Activated naive CD8-positive, alpha-beta T cell treated with anti-CD3 and anti-CD28 coated beads for 36 hours (primary cell): ENCODE data around the gene HMCN2. TPM values are rescaled to one million over a fixed set of nuclear protein-coding genes. Genes with fewer than 3 reads are reported as not detected.

Experiments used
- DNase-seq: peaks from one replicate; pipeline ENCODE4 v3.0.0; 2021
- H3K27ac Mint-ChIP-seq: one replicate; pipeline ENCODE4 v1.8.0; 2022; ENCODE audit warnings: mild to moderate bottlenecking, moderate library complexity, mixed read lengths
- H3K27me3 Mint-ChIP-seq: one replicate; pipeline ENCODE4 v1.8.0; 2022; ENCODE audit warnings: mild to moderate bottlenecking, mixed read lengths
- H3K36me3 Mint-ChIP-seq: one replicate; pipeline ENCODE4 v1.8.0; 2021; ENCODE audit warnings: mild to moderate bottlenecking, mixed read lengths
- H3K4me1 Mint-ChIP-seq: one replicate; pipeline ENCODE4 v1.8.0; 2021; ENCODE audit warnings: mixed read lengths
- H3K4me3 Mint-ChIP-seq: one replicate; pipeline ENCODE4 v1.8.0; 2022; ENCODE audit warnings: mild to moderate bottlenecking, moderate library complexity, mixed read lengths
- H3K9me3 Mint-ChIP-seq: one replicate; pipeline ENCODE4 v1.8.0; 2022; ENCODE audit warnings: mixed read lengths
- total RNA-seq, 2 experiments: library from RNA; stranded (reverse); gene quantifications; one replicate each; pipeline ENCODE4 v1.2.3, GENCODE V29; 2021

Gene HMCN2
- total RNA-seq, 2 experiments from 2014 or later = not detected

DNA sequence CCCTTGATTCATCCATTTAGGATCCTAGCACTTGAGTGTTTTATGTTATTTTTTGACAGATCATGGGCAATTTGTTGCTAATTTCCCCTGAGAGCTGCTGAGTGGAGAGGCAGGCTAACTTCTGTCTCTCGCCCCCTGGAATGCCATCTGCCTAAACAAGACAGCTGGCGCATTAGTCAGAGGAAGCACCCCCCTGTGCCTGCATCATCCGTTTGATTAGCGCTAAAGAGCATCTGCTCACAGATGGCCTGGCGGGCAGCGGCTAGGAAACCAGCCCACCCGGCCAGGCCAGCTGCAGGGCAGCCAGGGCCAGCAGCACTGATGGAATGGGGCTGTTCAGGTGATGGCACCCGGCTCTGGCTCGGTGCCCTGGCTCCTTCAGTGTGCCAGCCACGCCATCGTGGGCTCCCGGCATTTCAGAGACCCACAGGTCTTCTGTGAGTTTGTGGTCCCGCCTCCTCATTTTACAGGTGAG is 156.3 kb downstream of the HMCN2 start:
- no peaks in the 10 kb centered on the region for H3K4me1 Mint-ChIP-seq

DNA sequence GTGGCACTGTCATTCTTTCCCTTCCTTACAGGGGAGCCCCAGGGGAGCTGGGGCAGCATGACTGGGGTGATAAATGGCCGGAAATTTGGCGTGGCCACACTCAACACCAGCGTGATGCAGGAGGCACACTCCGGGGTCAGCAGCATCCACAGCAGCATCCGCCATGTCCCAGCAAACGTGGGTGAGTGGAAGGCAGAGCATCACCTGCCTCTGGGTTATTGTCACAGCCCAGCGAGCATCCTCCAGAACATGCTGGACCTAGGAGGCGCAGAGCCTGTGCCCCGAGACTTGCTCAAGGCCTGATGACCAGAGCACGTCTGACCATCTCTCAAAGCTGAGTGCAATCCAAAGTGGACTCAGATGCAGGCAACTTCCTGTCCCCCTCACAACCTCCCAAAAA is 157.0 kb downstream of the HMCN2 start:
- no peaks in the 10 kb centered on the region for H3K4me1 Mint-ChIP-seq

More for the DNA sequence above, 156.3 kb downstream of the HMCN2 start:
- H3K36me3 Mint-ChIP-seq = no peaks in the 10 kb centered on the region
- DNase-seq = no peak
- H3K27me3 Mint-ChIP-seq = no peaks in the 10 kb centered on the region
- no peak overlapping the region for H3K4me3 Mint-ChIP-seq
- H3K27ac Mint-ChIP-seq = no peak overlapping the region
- no peaks in the 10 kb centered on the region for H3K9me3 Mint-ChIP-seq

DNA sequence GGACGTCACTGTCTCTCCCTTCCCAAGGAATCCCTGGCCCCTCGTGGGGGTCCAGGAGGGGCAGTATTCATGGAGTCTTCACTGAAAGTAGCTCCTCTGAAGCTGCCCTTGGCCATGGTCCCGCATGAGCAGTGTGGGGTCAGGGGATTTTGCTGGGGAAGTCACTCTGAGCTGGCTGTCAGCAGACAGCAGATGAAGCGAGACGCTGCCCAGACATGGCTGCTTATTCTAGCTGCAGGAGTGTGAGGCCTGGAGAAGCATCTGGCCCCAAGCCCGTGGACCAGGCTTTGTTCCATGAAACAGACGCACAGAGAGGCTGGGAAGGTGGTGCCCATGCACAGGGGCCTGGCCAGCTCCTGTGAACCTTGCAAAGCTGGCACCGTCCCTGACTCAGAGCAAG is 157.7 kb downstream of the HMCN2 start:
- Mint-ChIP-seq H3K4me3 (no peak overlapping the region), H3K36me3 (no peaks in the 10 kb centered on the region), H3K27me3 (no peaks in the 10 kb centered on the region), H3K4me1 (no peaks in the 10 kb centered on the region), H3K9me3 (no peaks in the 10 kb centered on the region), H3K27ac (no peak overlapping the region)
- no peak for DNase-seq

More for the DNA sequence above, 157.0 kb downstream of the HMCN2 start:
- H3K27ac Mint-ChIP-seq = no peak overlapping the region
- no peaks in the 10 kb centered on the region for H3K27me3 Mint-ChIP-seq
- no peak for DNase-seq
- no peaks in the 10 kb centered on the region for H3K9me3 Mint-ChIP-seq
- no peak overlapping the region for H3K4me3 Mint-ChIP-seq
- no peaks in the 10 kb centered on the region for H3K36me3 Mint-ChIP-seq

DNA sequence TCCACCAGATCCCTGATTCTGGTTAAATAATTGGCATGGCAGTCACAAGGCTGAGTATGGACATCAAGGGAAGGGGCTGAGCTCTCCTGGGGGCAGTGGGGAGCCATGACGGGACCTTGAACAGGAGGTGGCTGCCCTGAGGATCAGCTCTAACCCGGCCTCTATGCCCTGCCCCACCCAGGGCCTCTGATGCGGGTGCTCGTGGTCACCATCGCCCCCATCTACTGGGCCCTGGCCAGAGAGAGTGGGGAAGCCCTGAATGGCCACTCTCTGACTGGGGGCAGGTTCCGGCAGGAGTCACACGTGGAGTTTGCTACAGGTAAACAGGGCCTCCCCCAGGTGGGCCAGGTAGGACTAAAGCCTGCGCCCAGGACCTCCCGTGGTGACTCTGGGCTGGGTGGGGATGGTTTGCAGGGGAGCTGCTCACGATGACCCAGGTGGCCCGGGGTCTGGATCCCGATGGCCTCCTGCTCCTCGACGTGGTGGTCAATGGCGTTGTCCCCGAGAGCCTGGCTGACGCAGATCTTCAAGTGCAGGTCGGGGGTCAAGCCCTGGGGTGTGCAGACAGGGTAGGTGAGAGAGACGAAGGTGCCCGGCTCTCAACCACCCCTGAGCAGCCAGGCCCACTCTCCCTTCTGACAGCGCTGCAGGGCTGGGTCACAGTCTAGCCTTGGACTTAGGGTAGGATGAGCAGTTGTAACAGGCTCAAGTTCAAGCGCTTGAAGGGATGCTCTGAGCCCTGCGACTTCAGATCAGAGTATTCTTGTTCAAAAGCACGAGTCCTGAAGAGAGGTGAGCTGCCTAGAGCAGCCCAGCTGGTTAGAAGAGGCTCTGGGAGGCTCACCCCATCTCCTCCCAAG is 159.3 kb downstream of the HMCN2 start:
- DNase-seq = no peak
- Mint-ChIP-seq H3K9me3 (no peaks in the 10 kb centered on the region), H3K4me3 (no peak overlapping the region), H3K27ac (no peak overlapping the region), H3K27me3 (no peaks in the 10 kb centered on the region), H3K4me1 (no peaks in the 10 kb centered on the region), H3K36me3 (no peaks in the 10 kb centered on the region)

DNA sequence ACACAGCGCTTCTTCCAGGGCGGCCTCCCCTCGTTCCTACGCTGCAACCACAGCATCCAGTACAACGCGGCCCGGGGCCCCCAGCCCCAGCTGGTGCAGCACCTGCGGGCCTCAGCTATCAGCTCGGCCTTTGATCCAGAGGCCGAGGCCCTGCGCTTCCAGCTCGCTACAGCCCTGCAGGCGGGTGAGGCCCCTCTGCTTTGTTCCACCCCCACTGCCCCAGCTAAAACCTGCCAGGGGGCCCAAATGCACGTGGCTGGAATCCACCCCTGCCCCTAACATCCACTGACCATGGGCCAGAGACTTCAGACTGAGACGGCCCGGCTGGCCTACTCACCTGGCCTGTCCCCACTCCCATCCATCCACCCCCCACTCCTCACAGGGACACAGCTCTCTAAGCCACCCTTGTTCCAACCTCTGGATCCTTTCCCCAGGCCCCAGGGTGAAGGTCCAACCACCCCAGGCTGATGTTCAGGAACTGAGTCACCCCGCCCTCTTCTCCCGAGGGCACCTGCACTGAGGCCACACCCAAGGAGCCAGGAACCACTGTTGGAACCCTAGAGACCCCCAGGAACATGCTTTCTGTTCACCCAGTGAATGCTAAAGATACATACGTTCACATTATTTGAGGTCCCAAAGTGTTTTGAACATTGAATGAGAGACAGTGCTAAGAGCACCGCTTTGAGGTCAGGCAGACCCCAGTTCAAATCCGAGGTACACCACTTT is 160.3 kb downstream of the HMCN2 start:
- no peaks in the 10 kb centered on the region for H3K4me1 Mint-ChIP-seq
- H3K36me3 Mint-ChIP-seq = no peaks in the 10 kb centered on the region
- peaks cover 4% of the 10 kb centered on the region for H3K27me3 Mint-ChIP-seq
- no peaks in the 10 kb centered on the region for H3K9me3 Mint-ChIP-seq
- H3K27ac Mint-ChIP-seq = no peak overlapping the region
- H3K4me3 Mint-ChIP-seq = no peak overlapping the region
- no peak for DNase-seq

DNA sequence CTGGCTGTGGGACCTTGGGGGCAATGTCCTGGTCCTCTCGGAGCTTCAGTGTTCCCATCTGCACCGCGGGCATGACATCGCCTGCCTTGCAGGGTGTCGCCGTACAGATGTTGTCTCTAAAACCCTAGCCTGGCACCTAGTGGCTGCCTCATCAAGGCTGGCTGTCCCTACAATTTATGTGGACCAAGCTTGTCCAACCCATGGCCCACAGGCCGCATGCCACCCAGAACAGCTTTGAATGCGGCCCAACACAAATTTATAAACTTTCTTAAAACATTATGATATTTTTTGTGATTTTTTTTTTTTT is 160.9 kb downstream of the HMCN2 start:
- Mint-ChIP-seq H3K36me3 (no peaks in the 10 kb centered on the region), H3K9me3 (no peaks in the 10 kb centered on the region), H3K4me1 (no peaks in the 10 kb centered on the region), H3K27ac (no peak overlapping the region), H3K27me3 (peaks cover 4% of the 10 kb centered on the region), H3K4me3 (no peak overlapping the region)
- DNase-seq = no peak

DNA sequence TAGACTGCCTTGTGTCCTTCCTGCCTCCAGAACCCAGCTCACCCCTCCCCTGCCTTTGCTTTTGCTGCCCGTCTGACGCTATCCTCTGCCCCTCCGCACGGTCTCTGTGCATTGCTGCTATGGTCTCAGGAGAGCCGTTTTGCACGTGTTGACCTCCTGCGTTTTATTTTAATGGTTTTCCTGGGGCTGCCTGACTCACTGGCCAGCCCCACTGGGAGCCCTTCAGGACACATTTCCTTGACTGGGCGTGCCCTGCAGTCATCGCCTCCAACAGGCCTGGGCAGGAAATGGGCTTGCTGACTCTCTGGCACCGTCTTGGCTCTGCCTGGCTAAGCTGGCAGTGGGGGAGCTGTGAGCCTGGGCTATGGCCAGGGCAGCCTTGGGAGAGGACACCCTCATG is 161.3 kb downstream of the HMCN2 start:
- no peak for DNase-seq
- H3K27ac Mint-ChIP-seq = no peak overlapping the region
- H3K36me3 Mint-ChIP-seq = no peaks in the 10 kb centered on the region
- no peak overlapping the region for H3K4me3 Mint-ChIP-seq
- H3K9me3 Mint-ChIP-seq = no peaks in the 10 kb centered on the region
- no peaks in the 10 kb centered on the region for H3K4me1 Mint-ChIP-seq
- H3K27me3 Mint-ChIP-seq = peaks cover 6% of the 10 kb centered on the region

DNA sequence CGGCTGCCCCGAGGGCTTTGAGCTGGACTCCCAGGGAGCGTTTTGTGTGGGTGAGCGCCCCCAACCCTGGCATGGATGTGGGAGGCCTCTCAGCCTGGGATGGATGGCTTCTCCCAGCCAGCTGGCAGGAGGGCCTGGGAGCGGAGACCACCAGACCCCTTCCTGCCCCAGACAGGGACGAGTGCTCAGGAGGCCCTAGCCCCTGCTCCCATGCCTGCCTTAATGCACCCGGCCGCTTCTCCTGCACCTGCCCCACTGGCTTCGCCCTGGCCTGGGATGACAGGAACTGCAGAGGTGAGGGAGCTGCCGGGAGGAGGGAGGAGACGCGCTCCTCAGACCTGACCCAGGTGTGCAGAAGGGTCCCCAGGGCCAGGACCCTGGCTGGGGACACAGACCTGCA is 161.8 kb downstream of the HMCN2 start:
- Mint-ChIP-seq H3K27me3 (peaks cover 10% of the 10 kb centered on the region), H3K27ac (no peak overlapping the region), H3K36me3 (no peaks in the 10 kb centered on the region), H3K4me3 (no peak overlapping the region), H3K9me3 (no peaks in the 10 kb centered on the region), H3K4me1 (no peaks in the 10 kb centered on the region)
- no peak for DNase-seq

DNA sequence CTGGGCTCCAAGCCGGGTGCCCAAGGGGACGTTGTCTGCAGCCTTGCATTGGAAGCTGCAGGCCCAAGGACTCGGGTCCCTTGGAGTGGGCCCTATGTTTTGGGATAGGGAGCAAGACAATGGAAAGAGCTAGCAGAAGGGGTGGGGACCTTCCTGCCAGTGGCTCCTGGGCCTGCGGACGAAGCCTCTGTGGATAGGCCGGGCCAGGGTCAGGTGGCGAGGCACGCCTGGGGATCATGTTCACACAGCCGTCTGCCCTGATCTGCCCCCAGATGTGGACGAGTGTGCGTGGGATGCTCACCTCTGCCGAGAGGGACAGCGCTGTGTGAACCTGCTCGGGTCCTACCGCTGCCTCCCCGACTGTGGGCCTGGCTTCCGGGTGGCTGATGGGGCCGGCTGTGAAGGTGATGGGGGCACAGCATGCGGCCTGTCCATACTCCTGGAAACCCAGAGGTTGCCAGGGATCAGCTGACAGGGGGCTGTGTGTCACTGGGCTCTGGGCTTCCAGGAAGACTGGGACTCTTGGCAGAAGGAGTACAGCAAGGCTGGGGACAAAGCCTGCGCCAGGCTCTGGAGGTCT is 162.6 kb downstream of the HMCN2 start:
- H3K27me3 Mint-ChIP-seq = peaks cover 18% of the 10 kb centered on the region
- H3K4me3 Mint-ChIP-seq = no peak overlapping the region
- H3K9me3 Mint-ChIP-seq = no peaks in the 10 kb centered on the region
- peaks cover 6% of the 10 kb centered on the region for H3K4me1 Mint-ChIP-seq
- H3K36me3 Mint-ChIP-seq = no peaks in the 10 kb centered on the region
- H3K27ac Mint-ChIP-seq = no peak overlapping the region
- no peak for DNase-seq

DNA sequence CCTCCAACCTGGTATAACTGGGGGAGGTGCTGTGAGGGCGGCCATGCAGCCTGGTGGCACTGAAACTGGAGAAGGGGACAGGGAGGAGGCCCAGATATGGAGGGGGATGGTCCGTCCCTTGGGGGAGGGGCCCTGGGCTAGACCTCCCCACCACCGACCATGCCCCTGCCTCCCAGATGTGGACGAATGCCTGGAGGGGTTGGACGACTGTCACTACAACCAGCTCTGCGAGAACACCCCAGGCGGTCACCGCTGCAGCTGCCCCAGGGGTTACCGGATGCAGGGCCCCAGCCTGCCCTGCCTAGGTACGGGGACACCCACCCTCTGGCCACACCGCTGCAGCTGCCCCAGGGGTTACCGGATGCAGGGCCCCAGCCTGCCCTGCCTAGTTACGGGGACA is 163.8 kb downstream of the HMCN2 start:
- Mint-ChIP-seq H3K36me3 (no peaks in the 10 kb centered on the region), H3K4me3 (no peak overlapping the region), H3K27ac (no peak overlapping the region), H3K9me3 (no peaks in the 10 kb centered on the region), H3K27me3 (peaks cover 23% of the 10 kb centered on the region), H3K4me1 (peaks cover 6% of the 10 kb centered on the region)
- no peak for DNase-seq

DNA sequence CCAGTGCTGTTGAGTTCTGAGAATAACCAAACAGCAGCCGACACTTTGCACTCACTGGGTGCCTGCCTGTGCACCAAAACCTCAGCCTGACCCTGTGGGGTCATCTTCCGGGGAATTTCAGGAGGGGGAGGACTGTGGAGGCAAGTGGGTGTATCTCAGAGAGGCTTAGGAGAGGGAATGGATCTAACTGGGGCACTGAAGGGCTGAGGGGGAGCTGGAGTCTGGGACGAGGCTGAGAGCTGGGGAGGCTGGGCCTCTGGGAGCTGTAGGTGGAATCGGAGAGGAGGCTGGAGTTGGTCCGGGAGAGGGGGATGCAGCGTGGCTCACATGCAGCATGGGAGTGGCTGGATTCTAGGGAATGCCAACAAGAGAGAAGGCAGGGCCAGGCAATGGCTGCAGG is 164.3 kb downstream of the HMCN2 start:
- no peaks in the 10 kb centered on the region for H3K36me3 Mint-ChIP-seq
- H3K4me1 Mint-ChIP-seq = peaks cover 6% of the 10 kb centered on the region
- H3K27ac Mint-ChIP-seq = no peak overlapping the region
- H3K27me3 Mint-ChIP-seq = peaks cover 28% of the 10 kb centered on the region
- no peak for DNase-seq
- no peak overlapping the region for H3K4me3 Mint-ChIP-seq
- no peaks in the 10 kb centered on the region for H3K9me3 Mint-ChIP-seq

DNA sequence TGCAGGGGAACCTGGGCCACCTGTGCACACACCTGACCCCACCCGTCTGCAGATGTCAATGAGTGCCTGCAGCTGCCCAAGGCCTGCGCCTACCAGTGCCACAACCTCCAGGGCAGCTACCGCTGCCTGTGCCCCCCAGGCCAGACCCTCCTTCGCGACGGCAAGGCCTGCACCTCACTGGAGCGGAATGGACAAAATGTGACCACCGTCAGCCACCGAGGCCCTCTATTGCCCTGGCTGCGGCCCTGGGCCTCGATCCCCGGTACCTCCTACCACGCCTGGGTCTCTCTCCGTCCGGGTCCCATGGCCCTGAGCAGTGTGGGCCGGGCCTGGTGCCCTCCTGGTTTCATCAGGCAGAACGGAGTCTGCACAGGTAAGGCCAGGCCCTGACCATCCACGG is 164.7 kb downstream of the HMCN2 start:
- peaks cover 6% of the 10 kb centered on the region for H3K4me1 Mint-ChIP-seq
- H3K27me3 Mint-ChIP-seq = peaks cover 30% of the 10 kb centered on the region
- no peak for DNase-seq
- no peak overlapping the region for H3K4me3 Mint-ChIP-seq
- H3K36me3 Mint-ChIP-seq = no peaks in the 10 kb centered on the region
- no peak overlapping the region for H3K27ac Mint-ChIP-seq
- no peaks in the 10 kb centered on the region for H3K9me3 Mint-ChIP-seq

DNA sequence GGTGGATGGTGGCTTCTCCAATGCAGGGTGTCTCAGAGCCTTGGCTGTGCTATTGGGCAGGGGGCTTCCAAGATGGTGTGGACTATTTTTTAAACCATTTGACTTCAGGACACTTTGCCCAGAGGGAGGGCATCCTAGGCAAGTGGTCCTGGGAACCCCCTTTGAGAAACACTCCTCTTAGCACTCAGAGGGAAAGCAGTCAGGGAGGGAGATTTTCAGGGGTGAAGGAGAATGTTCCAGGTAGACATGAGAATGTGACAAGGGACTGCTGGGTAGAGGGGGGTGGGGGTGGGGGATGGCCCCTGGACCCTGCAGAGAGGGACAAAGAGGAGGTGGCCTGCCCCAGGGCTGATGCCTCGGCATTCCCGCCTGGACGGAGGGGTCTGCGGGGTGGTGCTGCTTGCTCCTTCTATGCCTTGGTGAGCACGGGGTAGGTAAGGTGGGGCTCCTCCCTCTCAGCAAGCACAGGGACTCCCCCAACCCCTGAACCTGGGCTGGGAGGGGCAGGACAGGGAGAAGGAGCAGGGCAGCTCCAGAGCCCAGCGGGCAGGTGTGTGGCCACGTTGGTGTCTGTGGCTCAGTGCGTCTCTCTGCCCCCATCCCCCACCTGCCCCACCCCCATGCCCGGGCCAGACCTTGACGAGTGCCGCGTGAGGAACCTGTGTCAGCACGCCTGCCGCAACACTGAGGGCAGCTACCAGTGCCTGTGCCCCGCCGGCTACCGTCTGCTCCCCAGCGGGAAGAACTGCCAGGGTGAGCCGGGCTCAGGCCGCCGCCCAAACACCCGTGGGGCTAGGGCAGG is 165.4 kb downstream of the HMCN2 start:
- Mint-ChIP-seq H3K4me3 (no peak overlapping the region), H3K4me1 (peaks cover 6% of the 10 kb centered on the region), H3K9me3 (no peaks in the 10 kb centered on the region), H3K36me3 (no peaks in the 10 kb centered on the region), H3K27me3 (peaks cover 37% of the 10 kb centered on the region), H3K27ac (no peak overlapping the region)
- no peak for DNase-seq

DNA sequence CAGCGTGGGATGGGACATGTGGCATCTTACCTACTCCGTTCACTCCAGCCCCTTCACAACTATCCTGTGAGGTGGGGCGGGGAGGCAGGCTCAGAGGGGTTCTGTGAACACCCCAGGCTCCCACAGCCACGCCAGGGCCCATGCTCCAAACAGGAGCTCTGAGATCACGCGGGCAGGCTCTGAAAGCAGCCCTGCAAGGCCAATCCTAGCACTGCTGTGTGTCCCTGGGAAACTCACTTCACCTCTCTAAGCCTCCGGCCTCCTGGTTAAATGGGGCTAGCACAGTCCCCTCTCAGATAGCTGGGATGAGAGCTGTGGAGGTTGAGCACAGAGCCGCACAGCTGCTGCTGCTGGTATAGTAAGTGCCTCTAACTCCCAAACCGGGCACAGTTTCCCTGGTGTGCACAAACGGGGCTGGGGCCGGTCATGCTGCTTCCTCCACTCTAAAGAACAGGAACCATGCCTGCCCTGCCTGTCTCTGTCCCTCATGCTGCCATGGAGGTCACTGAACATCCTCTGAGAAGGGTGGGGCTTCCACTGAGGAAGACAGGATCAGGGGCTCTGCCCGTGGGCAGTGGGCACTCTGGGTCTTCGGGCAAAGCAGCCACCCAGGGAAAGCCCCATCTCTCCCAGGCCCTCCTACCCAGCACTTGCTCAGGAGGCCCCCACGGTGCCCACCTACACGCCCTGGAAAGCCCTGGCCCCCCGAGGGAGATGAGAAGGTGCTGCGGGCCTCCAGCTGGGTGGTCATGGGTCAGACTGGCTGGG is 166.2 kb downstream of the HMCN2 start:
- H3K27me3 Mint-ChIP-seq = peaks cover 45% of the 10 kb centered on the region
- no peaks in the 10 kb centered on the region for H3K36me3 Mint-ChIP-seq

More for the DNA sequence above, 166.2 kb downstream of the HMCN2 start:
- Mint-ChIP-seq H3K4me3 (no peak overlapping the region), H3K27ac (no peak overlapping the region), H3K4me1 (peaks cover 6% of the 10 kb centered on the region), H3K9me3 (no peaks in the 10 kb centered on the region)
- DNase-seq = no peak
